ENCODE data around the gene STK11.
"Not testable (repeated sequence)": the region's sequence is repeated elsewhere in the genome, so short reads cannot be mapped to it uniquely, and the experiment has no call there.

The STK11 gene

DNA sequence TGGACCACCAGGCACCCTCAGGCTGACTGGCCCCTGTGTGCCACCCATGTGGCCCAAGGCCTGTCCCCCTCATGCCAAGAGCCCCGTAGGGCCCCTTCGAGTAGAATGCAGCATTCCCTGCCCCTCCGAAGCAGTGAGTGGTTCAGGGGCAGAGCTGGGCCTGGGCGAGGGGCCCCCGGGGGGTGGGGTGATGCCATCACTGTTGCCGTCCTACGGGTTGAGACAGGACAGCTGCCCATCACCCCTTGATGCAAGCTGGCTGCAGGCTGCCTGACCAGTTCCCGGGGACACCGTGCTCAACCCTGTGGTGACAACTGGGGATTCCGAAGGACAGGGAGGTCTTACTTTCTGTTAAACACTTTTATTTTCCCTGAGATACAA lies 36.2 kb upstream of the STK11 start:
- FAIRE-seq = no peak
- no peak for DNase-seq (ENCODE audit: insufficient read length, low spot score)

DNA sequence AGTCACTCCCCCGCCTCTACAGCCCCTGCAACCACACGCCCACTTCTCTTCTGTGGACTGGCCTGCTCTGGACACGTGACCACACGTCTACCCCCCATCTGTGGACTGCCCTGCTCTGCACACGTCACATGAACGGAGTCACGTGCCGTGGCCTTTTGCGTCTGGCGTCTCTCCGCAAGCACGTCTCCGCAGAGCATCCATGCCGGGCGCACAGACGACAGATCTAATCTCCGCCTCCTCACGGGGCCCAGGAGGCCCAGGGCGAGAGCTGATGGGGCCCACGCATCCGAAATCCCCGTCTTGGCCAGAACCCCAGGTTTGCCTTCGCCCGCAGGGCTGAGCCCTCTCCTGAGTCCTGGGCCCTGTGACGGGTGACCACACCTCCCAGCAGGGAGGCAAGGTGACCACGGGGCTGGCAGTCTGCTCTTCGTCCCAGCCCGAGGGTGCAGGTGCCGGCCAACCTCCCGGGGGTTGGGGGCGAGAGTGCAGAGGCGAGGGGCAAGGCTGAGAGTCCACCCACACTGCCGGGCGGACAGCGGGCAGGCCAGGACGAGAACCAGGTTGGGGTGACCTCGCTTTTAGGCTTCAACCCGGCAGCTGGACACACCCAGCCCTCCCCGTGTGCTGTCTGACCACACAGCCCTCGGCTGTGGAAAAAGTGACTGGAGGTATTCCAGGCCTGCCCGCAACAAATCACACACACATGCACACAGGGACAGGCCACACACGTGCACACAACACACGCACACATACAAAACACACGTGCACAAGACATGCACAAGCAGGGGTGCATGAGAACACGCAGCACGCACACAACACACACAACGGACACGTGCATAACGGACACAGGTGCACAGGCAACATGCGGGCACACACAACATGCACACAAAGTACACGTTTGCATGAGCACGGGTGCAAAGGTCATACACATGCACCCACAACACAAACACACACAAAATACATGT lies 35.4 kb upstream of the STK11 start:
- FAIRE-seq (no peak), DNase-seq (ENCODE audit: insufficient read length, low spot score) (no peak)

DNA sequence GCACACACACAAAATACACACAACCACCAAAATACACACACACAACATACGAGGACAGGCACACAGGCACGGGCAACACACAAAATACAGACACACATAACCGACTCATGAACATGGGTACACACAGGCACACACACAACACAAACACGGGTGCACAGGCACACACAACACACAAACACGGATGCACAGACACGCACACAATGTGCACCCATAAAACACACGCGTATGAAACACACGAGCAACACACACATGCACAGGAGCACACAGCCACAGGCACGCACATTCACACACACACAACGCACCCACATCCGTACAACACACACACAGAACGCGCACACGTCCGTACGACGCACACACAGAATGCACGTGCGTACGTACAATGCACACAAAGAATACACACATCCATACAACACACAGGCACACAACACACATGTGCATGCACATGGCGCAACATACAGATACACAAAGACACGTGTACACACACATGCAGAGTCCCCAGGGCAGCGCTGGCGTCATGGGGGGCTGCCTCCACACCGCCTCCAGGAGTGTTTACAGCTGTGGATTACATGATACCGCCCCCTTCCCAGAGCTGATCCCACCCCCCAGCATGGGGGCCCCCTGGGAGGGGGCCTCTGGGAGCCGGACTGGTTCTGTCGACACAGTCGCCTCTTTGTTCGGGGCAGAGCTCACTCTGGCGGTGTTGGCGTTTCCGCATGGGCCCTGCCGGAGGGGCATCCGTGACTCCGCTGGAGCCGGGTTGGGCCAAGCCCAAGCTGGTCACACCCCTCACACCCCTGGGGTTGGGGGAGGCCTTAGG lies 34.4 kb upstream of the STK11 start:
- FAIRE-seq (no peak), DNase-seq (ENCODE audit: insufficient read length, low spot score) (no peak)

DNA sequence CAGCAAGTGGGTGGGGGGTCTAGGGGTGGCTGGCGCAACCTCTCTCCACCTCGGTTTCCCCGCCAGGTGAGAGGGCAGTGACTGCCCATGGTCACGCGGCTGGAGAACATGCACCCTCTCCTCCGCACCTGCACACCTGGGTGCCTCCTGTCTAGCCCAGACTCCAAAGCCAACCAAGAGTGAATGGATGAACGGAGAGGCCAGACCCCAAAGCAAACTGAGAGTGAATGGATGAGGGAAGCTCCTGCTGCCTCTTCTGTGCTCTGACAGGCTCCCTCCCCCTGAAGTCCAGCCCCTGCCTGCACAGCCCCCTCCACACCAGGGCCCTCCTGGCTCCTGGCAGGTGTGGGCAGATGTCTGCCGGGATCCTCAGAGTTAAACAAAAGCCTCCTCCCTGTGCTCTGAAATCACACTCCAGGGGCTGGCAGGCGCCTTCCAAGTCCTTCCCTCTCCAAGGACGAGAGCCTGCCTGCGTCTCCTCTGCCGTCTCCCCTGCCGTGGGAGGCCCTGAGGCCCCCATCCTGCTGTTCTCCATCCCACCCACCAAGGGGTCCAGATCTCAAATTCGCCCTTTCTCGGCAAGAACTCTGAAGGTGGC lies 33.7 kb upstream of the STK11 start:
- DNase-seq (ENCODE audit: insufficient read length, low spot score) (no peak), FAIRE-seq (no peak)

DNA sequence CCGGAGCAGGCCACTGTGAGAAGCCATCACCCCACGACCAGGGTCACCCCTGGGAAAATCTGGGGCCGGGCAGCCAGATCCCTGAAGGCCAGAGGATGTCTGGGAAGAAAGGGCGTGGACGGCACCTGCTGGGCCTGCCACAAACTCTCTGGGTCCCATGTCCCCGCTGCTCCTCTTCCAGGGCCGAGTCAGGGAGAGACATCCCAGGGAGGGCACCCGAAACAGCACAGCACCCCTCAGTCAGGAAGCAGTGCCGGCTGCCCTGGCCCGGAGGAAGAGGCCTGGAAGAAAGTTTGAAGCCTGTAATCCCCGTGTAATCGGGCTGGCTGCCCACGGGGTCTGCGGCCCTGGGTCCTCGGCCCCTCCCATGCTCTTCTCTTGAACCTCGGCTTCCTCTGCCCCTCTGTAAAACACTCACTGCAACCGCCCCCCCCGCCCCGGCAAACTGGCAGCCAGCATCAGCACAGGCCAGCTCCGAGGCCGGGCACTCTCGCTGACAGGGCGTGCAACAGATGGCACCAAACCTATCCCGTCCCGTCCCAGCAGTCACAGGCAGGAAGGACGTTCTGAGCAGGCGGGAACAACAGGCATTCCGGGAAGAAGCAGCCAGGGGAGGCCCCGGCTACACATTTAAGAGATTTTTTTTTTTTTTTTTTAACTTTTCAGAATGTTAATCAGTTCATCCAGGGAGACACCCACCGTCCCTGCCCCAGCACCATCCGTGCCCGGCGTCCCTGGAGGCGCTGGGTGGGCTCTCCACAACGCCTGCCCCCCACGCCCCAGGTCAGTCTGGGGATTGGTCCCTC lies 33.0 kb upstream of the STK11 start:
- no peak for DNase-seq (ENCODE audit: insufficient read length, low spot score)
- FAIRE-seq = no peak

DNA sequence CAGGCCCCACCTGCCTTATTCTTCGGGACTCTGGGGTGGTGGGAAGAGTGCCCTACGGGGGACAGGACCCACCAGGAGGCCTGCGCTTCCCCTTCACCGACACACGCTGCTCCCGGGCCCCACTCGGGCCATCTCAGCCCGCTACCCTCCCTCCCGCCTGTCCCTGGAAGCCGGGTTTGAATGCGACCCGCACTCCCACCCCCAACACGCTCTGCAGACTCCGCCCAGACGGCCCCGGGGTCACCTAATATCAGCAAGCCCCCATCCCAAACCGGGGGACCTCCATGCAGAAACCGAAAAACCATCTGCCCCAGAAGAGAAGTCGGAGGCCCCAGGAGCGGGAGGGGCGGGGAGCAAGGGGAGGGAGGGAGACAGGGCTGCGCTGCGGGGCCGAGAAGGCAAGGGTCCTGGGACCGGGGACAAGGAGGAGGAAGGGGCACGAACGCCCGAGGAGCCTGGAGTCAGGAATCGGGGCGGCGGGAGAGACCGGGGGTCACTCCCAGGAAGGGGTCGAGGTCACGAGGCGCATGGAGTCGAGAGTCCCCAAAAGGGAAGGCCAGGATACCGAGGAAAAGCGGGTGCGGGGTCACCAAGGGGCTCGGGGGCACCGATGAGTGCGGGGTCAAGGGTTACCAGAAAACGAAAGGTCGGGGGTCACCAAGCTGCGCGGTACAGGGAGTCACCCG lies 32.3 kb upstream of the STK11 start:
- DNase-seq (ENCODE audit: insufficient read length, low spot score) = no peak
- peak; percentile 4 for FAIRE-seq

DNA sequence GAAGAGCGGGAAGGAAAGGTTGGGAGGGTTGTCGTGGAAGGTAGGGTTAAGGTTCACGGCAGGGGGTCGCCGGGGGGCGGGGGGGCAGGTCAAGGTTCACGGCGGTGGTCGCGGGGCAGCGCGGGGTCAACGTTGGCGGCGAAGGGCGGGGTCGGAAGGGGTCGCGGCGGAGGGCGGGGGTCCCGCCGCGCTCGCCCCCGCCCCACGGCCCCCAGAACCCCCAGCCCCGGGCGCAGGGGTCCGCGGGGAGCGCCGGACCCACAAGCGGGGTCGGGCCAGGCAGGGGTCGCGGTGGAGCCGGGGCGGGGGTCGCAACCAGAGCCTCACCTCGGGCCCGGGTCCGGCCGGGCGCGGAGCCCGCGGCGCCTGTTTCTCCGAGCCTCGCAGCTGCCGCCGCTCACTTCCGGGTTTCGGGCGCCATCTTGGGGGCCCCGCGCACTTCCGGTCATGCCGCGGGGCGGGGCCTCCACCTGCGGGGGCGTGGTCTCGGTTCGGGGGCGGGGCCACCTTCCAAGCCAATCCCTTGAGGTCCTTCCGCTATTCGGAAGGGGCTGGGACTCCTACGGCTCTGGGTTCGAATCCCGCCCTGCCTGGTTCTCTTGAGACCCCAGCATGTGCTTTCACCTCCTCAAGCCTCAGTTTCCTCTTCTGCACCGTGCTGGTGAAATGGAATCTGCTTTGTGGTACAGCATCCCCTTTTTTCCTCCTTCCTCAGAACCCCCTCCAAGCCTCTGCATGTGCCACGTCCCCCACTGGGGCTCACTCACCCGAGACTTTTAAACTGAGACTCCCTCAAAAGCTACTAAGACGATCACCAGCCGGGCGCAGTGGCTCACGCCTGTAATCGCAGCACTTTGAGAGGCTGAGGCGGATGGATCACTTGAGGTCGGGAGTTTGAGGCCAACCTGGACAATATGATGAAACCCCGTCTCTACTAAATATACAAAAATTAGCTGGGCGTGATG lies 31.5 kb upstream of the STK11 start, which contains the start of gene SBNO2:
Gene SBNO2 (minus strand): TSS at position 424 of the 965 bp plus-strand sequence. CDS start 19,992 bp downstream, outside the sequence.
- FAIRE-seq (peak; percentile 89), DNase-seq (ENCODE audit: insufficient read length, low spot score) (peak; percentile 99)

DNA sequence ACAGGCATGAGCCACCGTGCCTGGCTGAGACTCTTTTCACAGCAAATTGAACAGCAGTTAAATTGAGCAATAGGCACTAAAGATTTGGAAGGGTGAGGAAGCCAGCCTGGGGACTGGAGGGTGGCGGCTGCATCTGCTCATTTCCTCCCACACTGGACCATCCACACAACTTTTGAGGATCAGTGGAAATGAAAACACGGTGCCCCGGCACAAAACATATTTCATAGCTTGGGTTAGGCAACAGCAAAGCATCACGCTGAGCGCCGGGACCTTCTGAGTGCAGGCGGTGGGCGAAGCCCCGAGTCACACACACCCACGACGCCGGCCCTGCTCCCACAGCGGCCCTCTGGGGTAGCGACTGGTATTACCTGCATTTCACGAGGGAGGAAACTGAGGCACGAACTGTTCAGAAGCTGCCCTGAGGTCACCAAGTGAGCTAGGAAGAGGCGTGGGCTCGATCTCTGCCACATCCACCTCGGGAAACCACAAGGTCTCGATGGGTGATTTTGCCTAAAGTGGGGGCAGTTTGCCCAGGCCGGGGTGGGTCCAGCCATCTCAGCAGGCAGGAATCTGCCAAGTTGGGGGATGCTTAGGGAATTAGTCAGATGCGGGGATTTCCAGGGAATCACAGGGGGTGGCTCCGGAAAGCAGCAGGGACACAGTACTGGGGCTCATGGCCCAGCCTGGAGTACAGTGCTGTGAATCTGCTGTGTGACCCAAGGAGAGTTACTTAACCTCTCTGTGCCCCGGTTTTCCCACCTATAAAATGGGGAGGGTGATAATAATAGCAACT lies 28.1 kb upstream of the STK11 start:
- no peak for FAIRE-seq
- DNase-seq (ENCODE audit: insufficient read length, low spot score) = no peak

DNA sequence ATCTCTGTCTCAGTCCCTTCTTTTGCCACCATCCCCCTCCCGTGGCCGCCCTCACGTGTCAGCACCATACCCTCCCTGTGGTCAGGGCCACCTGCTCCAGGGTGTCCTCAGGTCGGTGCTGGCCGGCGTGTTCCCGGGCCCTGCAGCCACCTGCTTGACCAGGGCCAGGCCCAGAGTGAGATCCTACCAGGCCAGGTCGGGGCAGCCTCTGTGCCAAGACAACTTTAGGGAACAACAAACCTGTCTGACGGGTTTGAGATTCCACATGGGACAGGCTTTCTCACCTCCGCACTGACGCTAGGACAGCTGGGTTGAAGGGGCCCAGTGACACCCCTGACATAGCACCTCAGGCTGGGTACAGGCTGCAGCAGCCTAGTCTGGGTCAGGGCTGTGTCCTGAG lies 24.0 kb upstream of the STK11 start:
- DNase-seq (ENCODE audit: insufficient read length, low spot score) = no peak
- FAIRE-seq = no peak

DNA sequence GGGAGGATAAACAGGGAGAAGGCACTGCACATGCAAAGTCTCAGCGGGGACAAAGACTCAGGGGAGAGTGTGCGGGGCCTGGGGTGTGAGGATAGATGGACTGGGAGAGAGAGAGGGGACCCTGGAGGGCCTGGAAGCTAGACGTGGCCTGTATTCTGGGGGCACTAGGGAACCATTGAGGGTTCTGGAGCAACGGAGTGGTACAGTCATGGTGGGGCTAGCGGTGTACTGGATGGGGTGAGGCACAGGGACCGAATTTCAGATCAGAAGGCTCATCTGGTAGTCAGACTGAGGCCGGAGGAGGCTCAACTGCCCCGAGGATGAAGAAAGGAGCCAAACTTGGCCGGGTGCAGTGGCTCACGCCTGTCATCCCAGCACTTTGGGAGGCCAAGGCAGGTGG lies 23.5 kb upstream of the STK11 start:
- FAIRE-seq (no peak), DNase-seq (ENCODE audit: insufficient read length, low spot score) (no peak)

DNA sequence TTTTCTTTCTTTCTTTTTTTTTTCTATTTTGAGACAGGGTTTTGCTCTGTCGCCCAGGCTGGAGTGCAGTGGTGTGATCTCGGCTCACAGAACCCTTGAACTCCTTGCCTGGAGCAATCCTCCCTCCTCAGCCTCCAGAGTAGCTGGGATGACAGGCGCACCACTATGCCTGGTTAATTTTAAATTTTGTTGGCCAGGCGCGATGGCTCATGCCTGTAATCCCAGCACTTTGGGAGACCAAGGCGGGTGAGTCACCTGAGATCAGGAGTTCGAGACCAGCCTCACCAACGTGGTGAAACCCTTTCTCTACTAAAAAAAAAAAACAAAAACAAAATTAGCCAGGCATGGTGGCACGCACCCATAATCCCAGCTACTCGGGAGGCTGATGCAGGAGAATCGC lies 22.9 kb upstream of the STK11 start:
- FAIRE-seq = no peak
- no peak for DNase-seq (ENCODE audit: insufficient read length, low spot score)

DNA sequence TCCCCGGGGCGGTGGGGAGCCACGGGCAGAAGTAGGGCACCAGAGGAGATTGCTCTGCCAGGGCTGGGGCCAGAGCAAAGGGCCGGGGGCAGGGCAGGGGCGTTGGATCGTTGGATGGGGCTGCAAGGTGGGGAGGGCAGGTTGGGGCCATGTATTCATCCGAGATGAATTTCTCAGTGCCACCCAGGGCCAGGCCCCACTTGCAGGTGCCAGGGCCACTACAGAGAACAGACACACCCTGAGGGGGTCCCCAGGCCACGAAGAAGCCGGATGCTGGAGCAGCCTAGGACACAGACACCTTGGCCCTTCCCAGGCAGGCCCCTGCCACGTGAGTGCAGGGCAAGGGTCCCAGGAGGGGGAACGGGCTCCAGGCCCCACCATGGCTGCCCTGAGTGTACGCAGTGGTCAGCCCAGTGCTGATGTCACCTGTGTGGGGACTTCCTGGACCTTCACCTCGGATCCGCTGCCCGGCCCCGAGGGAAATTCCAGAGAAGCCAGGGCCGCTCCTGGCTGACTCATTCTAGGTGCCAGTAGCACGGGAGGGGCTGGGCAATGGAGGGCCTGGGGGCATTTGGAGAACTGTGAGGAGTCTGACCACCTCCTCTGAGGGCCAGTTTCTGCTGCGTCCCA lies 21.9 kb upstream of the STK11 start:
- FAIRE-seq = peak; percentile 77
- DNase-seq (ENCODE audit: insufficient read length, low spot score) = no peak

DNA sequence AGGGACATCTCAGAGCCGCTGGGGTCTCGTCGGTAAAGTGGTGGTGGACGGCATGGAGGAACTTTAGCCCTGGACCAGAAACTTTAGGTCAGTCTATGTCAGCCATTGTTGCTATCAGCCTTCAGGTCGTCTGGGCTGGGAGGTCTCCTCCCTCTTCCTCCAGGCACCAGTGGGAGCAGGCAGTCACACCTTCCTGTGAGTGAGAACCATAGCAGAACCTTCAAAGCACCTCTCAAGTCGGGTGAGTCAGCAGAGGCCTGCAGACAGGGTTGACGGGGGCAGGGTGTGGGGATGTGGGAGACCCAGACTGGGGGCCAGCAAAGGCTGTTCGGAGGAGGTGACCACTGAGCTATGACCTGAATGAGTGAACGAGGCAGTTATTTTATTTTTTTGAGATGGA lies 16.2 kb upstream of the STK11 start:
- DNase-seq (ENCODE audit: insufficient read length, low spot score) (no peak), FAIRE-seq (no peak)

DNA sequence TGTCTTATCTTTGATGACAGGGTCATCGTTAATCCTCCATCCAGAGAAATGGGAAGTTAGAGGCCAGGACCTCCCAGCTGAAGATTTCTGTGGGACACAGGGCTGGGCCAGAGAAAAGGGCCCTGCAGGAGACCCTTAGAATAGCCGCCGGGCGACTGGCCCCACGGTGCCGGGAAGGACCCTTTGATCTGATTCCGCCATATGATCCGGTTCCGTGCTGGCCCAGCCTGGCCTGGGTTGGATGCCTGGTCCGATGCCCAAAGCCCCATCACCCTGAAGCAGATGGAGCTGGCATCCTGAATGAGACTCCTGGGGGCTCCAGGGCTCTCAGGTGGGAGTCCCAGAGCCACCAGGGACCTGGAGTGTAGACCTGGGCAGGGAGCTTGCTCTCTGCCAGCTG lies 6.0 kb upstream of the STK11 start:
- FAIRE-seq (no peak), DNase-seq (ENCODE audit: insufficient read length, low spot score) (no peak)

DNA sequence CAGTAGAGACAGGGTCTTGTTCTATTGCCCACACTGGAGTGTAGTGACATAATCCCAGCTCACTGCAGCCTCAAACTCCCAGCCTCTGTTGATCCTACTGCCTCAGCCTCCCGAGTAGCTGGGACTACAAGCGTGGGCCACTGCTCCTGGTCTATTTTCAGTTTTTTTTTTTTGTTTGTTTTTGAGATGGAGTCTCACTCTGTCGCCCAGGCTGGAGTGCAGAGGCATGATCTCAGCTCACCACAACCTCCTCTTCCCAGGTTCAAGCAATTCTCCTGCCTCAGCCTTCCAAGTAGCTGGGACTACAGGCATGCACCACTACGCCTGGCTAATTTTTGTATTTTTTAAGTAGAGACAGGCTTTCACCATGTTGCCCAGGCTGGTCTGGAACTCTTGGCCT lies 5.0 kb upstream of the STK11 start:
- not testable (repeated sequence) for FAIRE-seq; DNase-seq (ENCODE audit: insufficient read length, low spot score)

DNA sequence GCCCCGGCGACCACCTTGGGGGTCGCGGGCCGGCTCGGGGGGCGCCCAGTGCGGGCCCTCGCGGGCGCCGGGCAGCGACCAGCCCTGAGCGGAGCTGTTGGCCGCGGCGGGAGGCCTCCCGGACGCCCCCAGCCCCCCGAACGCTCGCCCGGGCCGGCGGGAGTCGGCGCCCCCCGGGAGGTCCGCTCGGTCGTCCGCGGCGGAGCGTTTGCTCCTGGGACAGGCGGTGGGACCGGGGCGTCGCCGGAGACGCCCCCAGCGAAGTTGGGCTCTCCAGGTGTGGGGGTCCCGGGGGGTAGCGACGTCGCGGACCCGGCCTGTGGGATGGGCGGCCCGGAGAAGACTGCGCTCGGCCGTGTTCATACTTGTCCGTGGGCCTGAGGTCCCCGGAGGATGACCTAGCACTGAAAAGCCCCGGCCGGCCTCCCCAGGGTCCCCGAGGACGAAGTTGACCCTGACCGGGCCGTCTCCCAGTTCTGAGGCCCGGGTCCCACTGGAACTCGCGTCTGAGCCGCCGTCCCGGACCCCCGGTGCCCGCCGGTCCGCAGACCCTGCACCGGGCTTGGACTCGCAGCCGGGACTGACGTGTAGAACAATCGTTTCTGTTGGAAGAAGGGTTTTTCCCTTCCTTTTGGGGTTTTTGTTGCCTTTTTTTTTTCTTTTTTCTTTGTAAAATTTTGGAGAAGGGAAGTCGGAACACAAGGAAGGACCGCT lies 729 bp downstream of the STK11 start:
- DNase-seq (ENCODE audit: insufficient read length, low spot score) = no peak
- FAIRE-seq = no peak
